ENCODE data around the gene STPG1.

- no peak for TF ChIP-seq CTCF (IDR thresholded peaks at IDR 0.05)
- no peak for TF ChIP-seq POLR2A (IDR thresholded peaks at IDR 0.05)
These were observed 2.5 kb upstream of the STPG1 start for GRCh38 chr1:24415910-24416665.

Data from testis (tissue), 2 donors.